ENCODE results near the gene FGD2. TPM values are rescaled to one million over a fixed set of nuclear protein-coding genes. Genes with fewer than 3 reads are reported as not detected.
A peak's percentile ranks its signal among the peaks of the same experiment; 100 is the strongest.

FGD2 gene
- total RNA-seq, 1 donor from 2014 or later, result 56.9 TPM

DNA sequence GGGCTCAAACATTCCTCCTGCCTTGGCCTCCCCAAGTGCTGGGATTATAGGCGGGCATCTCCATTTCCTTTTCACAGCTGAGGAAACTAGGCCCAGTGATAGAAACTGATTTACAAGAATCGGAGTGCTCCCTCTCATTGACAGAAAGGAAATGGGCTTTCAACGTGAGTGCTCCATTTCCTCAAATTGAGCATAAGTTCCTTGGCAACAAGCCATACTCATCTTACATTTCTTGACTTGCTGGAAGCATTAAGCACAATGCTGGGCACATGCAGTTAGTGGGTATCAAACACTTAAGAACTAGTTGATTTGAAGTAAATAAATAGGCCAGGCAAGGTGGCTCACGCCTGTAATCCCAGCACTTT, 54.7 kb downstream of the FGD2 start:
- H3K9me3 ChIP-seq, result no peaks in the 10 kb centered on the region
- no peaks in the 10 kb centered on the region for H3K27me3 ChIP-seq
- ATAC-seq (no peak), DNase-seq (no peak)
- intact Hi-C loops (cut with DNase I), result no loop called here
- TF ChIP-seq, protein P1, sequence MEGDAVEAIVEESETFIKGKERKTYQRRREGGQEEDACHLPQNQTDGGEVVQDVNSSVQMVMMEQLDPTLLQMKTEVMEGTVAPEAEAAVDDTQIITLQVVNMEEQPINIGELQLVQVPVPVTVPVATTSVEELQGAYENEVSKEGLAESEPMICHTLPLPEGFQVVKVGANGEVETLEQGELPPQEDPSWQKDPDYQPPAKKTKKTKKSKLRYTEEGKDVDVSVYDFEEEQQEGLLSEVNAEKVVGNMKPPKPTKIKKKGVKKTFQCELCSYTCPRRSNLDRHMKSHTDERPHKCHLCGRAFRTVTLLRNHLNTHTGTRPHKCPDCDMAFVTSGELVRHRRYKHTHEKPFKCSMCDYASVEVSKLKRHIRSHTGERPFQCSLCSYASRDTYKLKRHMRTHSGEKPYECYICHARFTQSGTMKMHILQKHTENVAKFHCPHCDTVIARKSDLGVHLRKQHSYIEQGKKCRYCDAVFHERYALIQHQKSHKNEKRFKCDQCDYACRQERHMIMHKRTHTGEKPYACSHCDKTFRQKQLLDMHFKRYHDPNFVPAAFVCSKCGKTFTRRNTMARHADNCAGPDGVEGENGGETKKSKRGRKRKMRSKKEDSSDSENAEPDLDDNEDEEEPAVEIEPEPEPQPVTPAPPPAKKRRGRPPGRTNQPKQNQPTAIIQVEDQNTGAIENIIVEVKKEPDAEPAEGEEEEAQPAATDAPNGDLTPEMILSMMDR (IDR thresholded peaks at IDR 0.05), result no peak
- H3K27ac ChIP-seq, result peak overlapping the region; percentile 33
- no peak overlapping the region for H3K4me3 ChIP-seq
- H3K36me3 ChIP-seq, result no peaks in the 10 kb centered on the region
- H3K4me1 ChIP-seq, result peaks cover 11% of the 10 kb centered on the region

DNA sequence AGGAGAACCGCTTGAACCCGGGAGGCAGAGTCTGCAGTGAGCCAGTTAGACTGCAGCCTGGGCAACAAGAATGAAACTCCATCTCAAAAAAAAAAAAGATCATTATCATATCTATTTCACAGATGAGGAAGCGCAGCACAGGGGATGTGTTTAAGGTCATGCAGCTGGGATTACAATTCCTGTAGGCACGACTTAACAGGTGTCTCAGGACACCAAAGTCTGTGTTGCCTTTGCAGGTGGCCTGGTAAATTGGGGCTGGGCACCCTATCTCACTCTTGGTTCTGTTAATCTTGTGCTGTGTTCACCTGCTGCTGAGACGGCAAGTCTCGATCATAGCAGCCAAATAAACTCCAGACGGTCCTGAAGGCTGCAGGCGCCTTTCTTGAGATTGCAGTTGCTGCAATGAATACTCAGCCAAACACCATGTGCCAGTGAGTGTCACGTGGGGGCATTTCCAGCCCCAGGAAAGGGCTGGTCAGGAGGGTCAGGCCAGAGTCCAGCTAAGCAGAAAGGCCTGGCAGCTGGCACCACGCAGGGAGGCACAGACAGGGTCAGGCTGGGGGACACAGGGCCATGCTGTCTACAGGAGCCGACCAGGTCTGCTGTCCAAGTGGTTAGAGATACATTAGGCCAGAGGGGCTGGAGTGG, 55.8 kb downstream of the FGD2 start:
- Histone ChIP-seq H3K27ac (no peak overlapping the region), H3K36me3 (no peaks in the 10 kb centered on the region), H3K27me3 (no peaks in the 10 kb centered on the region), H3K4me1 (peaks cover 11% of the 10 kb centered on the region), H3K4me3 (no peak overlapping the region), H3K9me3 (no peaks in the 10 kb centered on the region)
- TF ChIP-seq, protein P1 (IDR thresholded peaks at IDR 0.05), result no peak
- DNase-seq (no peak), ATAC-seq (peak; percentile 23)
- intact Hi-C loops (cut with DNase I), result no loop called here

- DNase-seq (no peak), ATAC-seq (no peak)
- intact Hi-C loops (cut with DNase I), result no loop called here
- H3K9me3 ChIP-seq, result no peaks in the 10 kb centered on the region
- H3K27me3 ChIP-seq, result no peaks in the 10 kb centered on the region
- H3K27ac ChIP-seq, result no peak overlapping the region
- no peak overlapping the region for H3K4me3 ChIP-seq
- H3K4me1 ChIP-seq, result peaks cover 11% of the 10 kb centered on the region
- no peaks in the 10 kb centered on the region for H3K36me3 ChIP-seq
- TF ChIP-seq, protein P1 (IDR thresholded peaks at IDR 0.05), result no peak
Measured at GRCh38 chr6:37062424-37062823, 57.0 kb downstream of the FGD2 start.

DNA sequence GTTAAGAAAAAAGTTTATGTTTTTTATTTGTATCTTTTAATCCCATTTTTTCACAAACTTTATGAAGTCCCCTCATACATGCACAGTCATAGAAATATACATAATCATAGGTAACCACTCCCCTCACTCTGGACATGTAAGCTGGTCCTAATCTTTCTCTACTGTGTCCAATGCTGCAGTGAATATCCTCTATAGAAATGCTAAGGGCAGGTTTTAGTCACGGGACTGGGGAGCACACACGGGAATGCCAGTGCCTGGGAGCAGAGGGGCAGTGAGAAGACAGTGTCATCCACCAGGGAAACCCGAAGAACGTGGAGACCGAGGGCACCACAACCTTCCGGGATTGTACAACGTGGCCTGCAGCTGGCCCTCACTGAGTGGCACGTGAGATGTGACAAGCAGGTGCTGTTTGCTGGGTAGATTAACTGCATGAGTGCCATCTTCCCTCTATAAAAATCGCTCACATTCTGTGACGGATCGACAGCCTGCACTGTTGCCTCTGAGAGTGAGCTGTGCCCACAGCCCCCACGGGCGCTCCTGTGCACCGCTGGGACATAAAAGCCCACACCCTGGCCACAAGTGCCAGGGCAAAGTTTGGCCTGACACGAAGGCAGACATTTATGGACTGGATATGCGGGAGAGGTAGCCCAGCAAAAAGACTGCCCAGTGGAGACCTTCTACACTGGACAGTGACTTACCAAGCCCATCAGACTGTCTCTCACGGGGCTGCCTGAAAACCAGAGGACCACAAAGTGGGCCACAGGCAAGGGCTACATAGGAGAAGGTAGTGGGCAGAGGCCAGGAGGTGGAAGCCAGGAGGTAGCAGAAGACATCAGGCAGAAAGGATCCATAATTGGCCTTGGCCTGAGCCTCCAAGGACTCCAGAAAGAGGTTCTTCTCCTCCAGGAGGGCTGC, 63.2 kb downstream of the FGD2 start:
- Histone ChIP-seq H3K27me3 (no peaks in the 10 kb centered on the region), H3K4me3 (no peak overlapping the region), H3K36me3 (no peaks in the 10 kb centered on the region), H3K9me3 (no peaks in the 10 kb centered on the region), H3K27ac (no peak overlapping the region), H3K4me1 (no peaks in the 10 kb centered on the region)
- ATAC-seq, result no peak
- no peak for DNase-seq
- intact Hi-C loops (cut with DNase I), result no loop called here
- TF ChIP-seq, protein P1 (IDR thresholded peaks at IDR 0.05), result no peak

- no peak overlapping the region for H3K27ac ChIP-seq
- H3K27me3 ChIP-seq, result no peaks in the 10 kb centered on the region
- DNase-seq, result no peak
- ATAC-seq, result no peak
- TF ChIP-seq, protein P1 (IDR thresholded peaks at IDR 0.05), result no peak
- no peaks in the 10 kb centered on the region for H3K36me3 ChIP-seq
- no peak overlapping the region for H3K4me3 ChIP-seq
- no peaks in the 10 kb centered on the region for H3K9me3 ChIP-seq
- intact Hi-C loops (cut with DNase I), result no loop called here
- no peaks in the 10 kb centered on the region for H3K4me1 ChIP-seq
Measured at GRCh38 chr6:37069639-37070038, 64.2 kb downstream of the FGD2 start.

Measured in upper lobe of right lung (tissue), 1 donor.